ENCODE results near the gene MBNL1. TPM values are rescaled to one million over a fixed set of nuclear protein-coding genes. Genes with fewer than 3 reads are reported as not detected.

Gene MBNL1
- polyA plus RNA-seq, 1 donor from 2014 or later = 12.7 TPM

DNA sequence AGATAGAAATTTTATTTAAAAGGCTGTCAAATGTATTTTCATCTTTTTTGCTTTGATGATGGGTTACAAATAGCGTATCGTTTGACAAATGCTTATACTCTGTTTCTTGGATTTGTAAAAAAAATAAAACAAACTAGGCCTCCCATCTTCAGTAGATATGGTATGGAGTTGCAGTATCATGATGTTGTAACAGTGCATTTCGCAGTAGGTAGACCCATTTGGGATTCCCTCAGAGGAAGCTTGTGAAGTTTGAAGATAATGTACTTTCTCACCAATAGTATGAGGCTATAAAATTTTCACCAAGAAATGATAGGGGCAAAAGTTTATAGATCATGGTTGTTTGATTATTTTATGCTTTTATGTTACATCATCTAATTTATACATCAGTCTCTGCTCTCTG lies 10.8 kb downstream of the MBNL1 start:
- Histone ChIP-seq H3K9me2 (ENCODE audit: insufficient read depth, low read length) (no peaks in the 10 kb centered on the region), H4K20me1 (ENCODE audit: insufficient read depth) (no peaks in the 10 kb centered on the region), H3K36me3 (ENCODE audit: insufficient read depth, low read length) (no peaks in the 10 kb centered on the region), H3K4me2 (ENCODE audit: low read length) (no peak overlapping the region), H2AFZ (ENCODE audit: low read depth, low read length) (no peak overlapping the region), H3K4me3 (ENCODE audit: low read length) (no peak overlapping the region), H3K79me2 (replicated peaks; ENCODE audit: insufficient read depth, low read length) (peaks cover 93% of the 10 kb centered on the region), H3K9me3 (ENCODE audit: low read length) (no peaks in the 10 kb centered on the region), H3K27me3 (ENCODE audit: insufficient read depth, low read depth, low read length) (no peaks in the 10 kb centered on the region), H3F3A (ENCODE audit: insufficient read depth, low read length, poor library complexity, severe bottlenecking) (no peaks in the 10 kb centered on the region), H3K9ac (ENCODE audit: low read length) (no peak overlapping the region), H3K27ac (ENCODE audit: low read length) (no peak overlapping the region)
- TF ChIP-seq SMC3 (conservative IDR thresholded peaks at IDR 0.05; ENCODE audit: poor library complexity) = no peak
- no peak for TF ChIP-seq EZH2 (IDR thresholded peaks at IDR 0.05; ENCODE audit: borderline replicate concordance, insufficient read depth, low read length, poor library complexity, severe bottlenecking)
- TF ChIP-seq RAD21 (conservative IDR thresholded peaks at IDR 0.05) = no peak
- TF ChIP-seq TAF1 (IDR thresholded peaks at IDR 0.05; ENCODE audit: low read depth) = no peak
- TF ChIP-seq POLR2AphosphoS5 (IDR thresholded peaks at IDR 0.05) = no peak
- TF ChIP-seq REST (IDR thresholded peaks at IDR 0.05; ENCODE audit: borderline replicate concordance) = no peak
- no peak for TF ChIP-seq EP300 (conservative IDR thresholded peaks at IDR 0.05; ENCODE audit: poor library complexity, severe bottlenecking)

- peaks cover 92% of the 10 kb centered on the region for H3K79me2 ChIP-seq (replicated peaks; ENCODE audit: insufficient read depth, low read length)
- H3K9me3 ChIP-seq (ENCODE audit: low read length) = no peaks in the 10 kb centered on the region
- TF ChIP-seq POLR2AphosphoS5 (IDR thresholded peaks at IDR 0.05) = no peak
- TF ChIP-seq EZH2 (IDR thresholded peaks at IDR 0.05; ENCODE audit: borderline replicate concordance, insufficient read depth, low read length, poor library complexity, severe bottlenecking) = no peak
- no peak for TF ChIP-seq SMC3 (conservative IDR thresholded peaks at IDR 0.05; ENCODE audit: poor library complexity)
- no peak for TF ChIP-seq EP300 (conservative IDR thresholded peaks at IDR 0.05; ENCODE audit: poor library complexity, severe bottlenecking)
- no peak for TF ChIP-seq MXI1 (conservative IDR thresholded peaks at IDR 0.05; ENCODE audit: poor library complexity, severe bottlenecking)
- TF ChIP-seq TAF1 (IDR thresholded peaks at IDR 0.05; ENCODE audit: low read depth) = no peak
- no peak for TF ChIP-seq RAD21 (conservative IDR thresholded peaks at IDR 0.05)
- no peak for TF ChIP-seq CTCF (IDR thresholded peaks at IDR 0.05; ENCODE audit: poor library complexity, severe bottlenecking)
- no peak for TF ChIP-seq REST (IDR thresholded peaks at IDR 0.05; ENCODE audit: borderline replicate concordance)
- no peak overlapping the region for H2AFZ ChIP-seq (ENCODE audit: low read depth, low read length)
- H3K27ac ChIP-seq (ENCODE audit: low read length) = no peak overlapping the region
- no peaks in the 10 kb centered on the region for H4K20me1 ChIP-seq (ENCODE audit: insufficient read depth)
- no peak overlapping the region for H3K4me3 ChIP-seq (ENCODE audit: low read length)
- no peaks in the 10 kb centered on the region for H3K36me3 ChIP-seq (ENCODE audit: insufficient read depth, low read length)
- no peak overlapping the region for H3K4me2 ChIP-seq (ENCODE audit: low read length)
- no peaks in the 10 kb centered on the region for H3K27me3 ChIP-seq (ENCODE audit: insufficient read depth, low read depth, low read length)
- no peak overlapping the region for H3K9ac ChIP-seq (ENCODE audit: low read length)
- no peaks in the 10 kb centered on the region for H3F3A ChIP-seq (ENCODE audit: insufficient read depth, low read length, poor library complexity, severe bottlenecking)
- no peaks in the 10 kb centered on the region for H3K9me2 ChIP-seq (ENCODE audit: insufficient read depth, low read length)
Measured at GRCh38 chr3:152280539-152280938, 11.8 kb downstream of the MBNL1 start.

Measured in neural cell (in vitro differentiated cells).